ENCODE measurements around the gene OPTC. TPM values are rescaled to one million over a fixed set of nuclear protein-coding genes. Genes with fewer than 3 reads are reported as not detected.

Gene OPTC
- total RNA-seq, 2 experiments from 2014 or later = not detected

DNA sequence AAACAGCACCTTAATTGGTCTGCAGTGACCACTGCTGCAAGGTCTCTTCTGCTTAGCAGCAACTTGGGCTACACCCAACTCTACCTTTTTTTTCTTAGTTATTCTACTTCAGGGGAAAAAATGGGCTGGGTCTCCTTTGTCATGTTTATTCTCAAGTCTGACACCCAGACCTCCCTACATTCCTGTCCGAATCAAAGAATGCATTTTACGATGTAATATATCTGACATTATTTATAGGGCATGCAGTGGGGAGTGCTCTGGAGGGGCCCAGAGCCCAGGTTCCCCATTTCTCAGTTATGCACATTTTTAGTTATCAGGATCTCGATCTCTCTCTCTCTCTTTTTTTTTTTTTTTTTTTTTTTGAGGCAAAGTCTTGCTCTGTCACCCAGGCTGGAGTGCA lies 50.5 kb downstream of the OPTC start:
- POLR2A ChIA-PET = no interaction called here
- Mint-ChIP-seq H3K4me1 (no peaks in the 10 kb centered on the region), H3K36me3 (ENCODE audit: low read depth) (no peaks in the 10 kb centered on the region), H3K9me3 (ENCODE audit: low read depth) (no peaks in the 10 kb centered on the region), H3K27me3 (no peaks in the 10 kb centered on the region), H3K4me3 (no peak overlapping the region), H3K27ac (no peak overlapping the region)
- CTCF ChIA-PET = no interaction called here
- intact Hi-C loops (cut with DNase I, micrococcal nuclease) = no loop called here
- no peak for ATAC-seq
- no peak for DNase-seq

DNA sequence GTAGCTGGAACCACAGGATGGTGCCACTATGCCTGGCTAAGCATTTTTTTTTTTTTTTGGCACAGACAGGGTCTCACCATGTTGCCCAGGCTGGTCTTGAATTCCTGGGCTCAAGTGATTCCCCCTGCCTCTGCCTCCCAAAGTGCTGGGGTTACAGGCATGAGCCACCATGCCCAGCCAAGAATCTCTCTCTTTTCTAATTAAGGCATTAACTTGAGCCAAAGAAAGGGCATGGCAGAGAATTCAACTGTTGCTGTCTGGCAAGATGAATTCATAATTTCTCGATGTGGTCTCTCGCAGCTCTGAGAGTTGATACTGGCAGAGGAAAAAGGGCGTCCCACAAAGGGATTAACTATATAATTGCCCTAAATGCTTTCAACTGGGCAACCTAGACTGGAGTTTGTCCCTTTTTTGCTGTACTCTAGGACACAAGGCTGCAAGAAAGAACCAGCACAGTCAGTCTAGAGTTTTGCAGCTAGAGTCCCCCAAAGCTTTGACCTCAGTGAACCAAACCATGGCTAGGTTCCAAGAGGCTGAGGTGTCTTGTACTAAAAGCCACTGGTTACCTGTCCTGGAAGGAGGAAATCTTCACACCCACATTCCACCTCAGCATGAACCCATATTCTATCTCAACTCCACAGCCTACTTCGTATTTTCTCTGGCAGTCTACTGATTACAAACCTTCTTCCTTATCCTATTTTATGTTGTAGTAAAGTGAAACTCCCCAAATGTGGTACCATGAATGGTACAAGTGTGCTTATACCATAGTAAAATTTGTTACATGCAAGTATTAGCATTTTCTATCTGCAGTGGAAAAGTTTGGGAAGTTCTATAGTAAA lies 51.2 kb downstream of the OPTC start:
- no peaks in the 10 kb centered on the region for H3K4me1 Mint-ChIP-seq
- ChIA-PET CTCF (no interaction called here), POLR2A (no interaction called here)
- no peak overlapping the region for H3K4me3 Mint-ChIP-seq
- no peak for DNase-seq
- H3K27me3 Mint-ChIP-seq = no peaks in the 10 kb centered on the region
- intact Hi-C loops (cut with DNase I, micrococcal nuclease) = no loop called here
- no peaks in the 10 kb centered on the region for H3K36me3 Mint-ChIP-seq (ENCODE audit: low read depth)
- H3K9me3 Mint-ChIP-seq (ENCODE audit: low read depth) = no peaks in the 10 kb centered on the region
- ATAC-seq = no peak
- no peak overlapping the region for H3K27ac Mint-ChIP-seq

DNA sequence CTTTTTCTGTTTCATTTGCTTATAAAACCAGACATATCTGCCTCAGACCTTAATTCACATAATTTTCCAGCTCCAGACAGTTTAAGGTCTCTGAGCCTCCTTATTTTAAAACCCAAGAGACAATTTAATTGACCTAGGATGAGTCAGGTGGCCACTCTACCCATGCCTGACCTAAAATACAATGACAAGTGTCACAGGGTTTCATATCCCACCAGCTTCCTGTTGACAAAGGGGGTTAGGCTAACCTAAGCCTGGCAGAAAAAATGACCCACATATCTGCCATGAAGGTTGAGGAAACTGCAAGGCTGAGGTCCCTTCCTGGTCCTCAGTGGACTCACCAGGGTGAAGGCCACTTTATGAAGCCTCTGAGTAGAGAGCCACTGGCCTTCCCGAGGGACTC lies 52.3 kb downstream of the OPTC start:
- Mint-ChIP-seq H3K4me1 (no peaks in the 10 kb centered on the region), H3K9me3 (ENCODE audit: low read depth) (no peaks in the 10 kb centered on the region), H3K27ac (no peak overlapping the region), H3K27me3 (no peaks in the 10 kb centered on the region), H3K36me3 (ENCODE audit: low read depth) (no peaks in the 10 kb centered on the region), H3K4me3 (no peak overlapping the region)
- ATAC-seq = no peak
- ChIA-PET POLR2A (no interaction called here), CTCF (interaction anchor here (0.6 kb wide), 1 partner anchor 1062 kb away, joined by 3 read pairs; no protein-coding TSS in a partner anchor)
- intact Hi-C loops (cut with DNase I, micrococcal nuclease) = no loop called here
- no peak for DNase-seq

DNA sequence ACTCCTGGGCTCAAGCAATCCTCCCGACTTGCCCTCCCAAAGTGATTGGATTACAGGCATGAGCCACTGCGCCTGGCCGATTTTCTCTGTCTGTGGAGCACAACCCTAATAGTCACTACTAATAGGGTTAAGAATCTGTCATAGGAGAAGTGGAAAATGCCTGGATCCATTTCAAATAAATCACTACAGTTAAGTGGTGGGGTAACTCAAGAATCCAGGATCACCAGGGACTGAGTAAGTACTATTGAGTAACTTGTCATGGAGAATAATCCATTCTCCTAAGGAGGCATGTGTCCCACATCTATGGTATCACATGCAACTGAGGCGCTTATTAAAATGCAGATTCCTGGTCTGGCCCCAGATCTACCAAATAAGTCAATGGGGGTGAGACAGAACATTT lies 53.2 kb downstream of the OPTC start:
- no peaks in the 10 kb centered on the region for H3K4me1 Mint-ChIP-seq
- POLR2A ChIA-PET = no interaction called here
- no peak for DNase-seq
- no peak overlapping the region for H3K27ac Mint-ChIP-seq
- H3K9me3 Mint-ChIP-seq (ENCODE audit: low read depth) = no peaks in the 10 kb centered on the region
- no peak for ATAC-seq
- no peak overlapping the region for H3K4me3 Mint-ChIP-seq
- H3K36me3 Mint-ChIP-seq (ENCODE audit: low read depth) = no peaks in the 10 kb centered on the region
- CTCF ChIA-PET = no interaction called here
- intact Hi-C loops (cut with DNase I, micrococcal nuclease) = no loop called here
- no peaks in the 10 kb centered on the region for H3K27me3 Mint-ChIP-seq

DNA sequence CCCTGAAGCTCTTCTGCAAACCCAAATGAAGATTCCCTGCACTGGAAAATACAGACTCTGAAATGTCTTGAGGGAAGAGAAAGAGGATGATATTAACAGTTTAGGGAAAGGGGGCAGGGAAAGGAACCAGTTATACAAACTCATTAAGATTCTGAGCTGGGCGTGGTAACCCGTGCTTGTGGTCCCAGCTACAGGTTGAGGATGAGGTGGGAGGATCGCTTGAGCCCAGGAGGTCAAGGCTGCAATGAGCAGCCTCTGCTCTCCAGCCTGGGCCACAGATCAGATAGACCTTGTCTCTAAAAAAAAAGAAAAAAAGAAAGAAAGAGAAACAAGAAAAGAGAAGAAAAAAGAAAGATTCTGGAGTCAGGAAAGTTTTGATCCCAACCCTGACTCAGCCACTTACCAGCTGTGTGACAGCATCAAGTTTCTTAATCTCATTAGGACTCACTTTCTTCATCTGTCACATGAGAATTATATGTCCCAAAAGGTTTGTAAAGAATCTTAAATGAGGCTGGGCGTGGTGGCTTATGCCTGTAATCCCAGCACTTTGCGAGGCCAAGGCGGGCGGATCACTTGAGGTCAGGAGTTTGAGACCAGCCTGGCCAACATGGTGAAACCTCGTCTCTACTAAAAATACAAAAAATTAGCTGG lies 53.9 kb downstream of the OPTC start:
- H3K4me3 Mint-ChIP-seq = no peak overlapping the region
- ChIA-PET CTCF (no interaction called here), POLR2A (no interaction called here)
- H3K27ac Mint-ChIP-seq = no peak overlapping the region
- H3K36me3 Mint-ChIP-seq (ENCODE audit: low read depth) = no peaks in the 10 kb centered on the region
- no peaks in the 10 kb centered on the region for H3K4me1 Mint-ChIP-seq
- H3K9me3 Mint-ChIP-seq (ENCODE audit: low read depth) = no peaks in the 10 kb centered on the region
- DNase-seq = no peak
- no peak for ATAC-seq
- H3K27me3 Mint-ChIP-seq = no peaks in the 10 kb centered on the region
- intact Hi-C loops (cut with DNase I, micrococcal nuclease) = no loop called here

DNA sequence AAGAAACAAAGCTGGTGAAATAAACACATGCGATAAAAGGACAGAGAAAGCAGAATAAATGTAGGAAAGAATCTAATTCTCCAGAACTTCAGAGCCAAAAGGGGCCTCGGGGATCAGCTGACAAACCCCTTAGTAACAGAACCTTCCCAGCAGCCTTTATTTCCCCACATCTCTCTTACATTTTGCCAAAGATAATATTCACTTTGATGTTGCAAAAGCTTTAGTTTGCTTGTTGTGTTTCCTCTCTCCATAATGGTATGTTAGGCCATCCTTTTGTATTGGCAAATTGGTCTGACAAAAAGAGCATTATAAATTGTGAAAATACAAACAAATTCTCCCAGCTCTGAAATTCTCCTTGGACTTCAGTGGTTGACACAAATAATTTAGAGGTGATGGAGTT lies 54.9 kb downstream of the OPTC start:
- POLR2A ChIA-PET = no interaction called here
- DNase-seq (no peak), ATAC-seq (no peak)
- CTCF ChIA-PET = interaction anchor here (0.6 to 0.7 kb wide), 3 partner anchors 17 to 151 kb away, joined by 3 read pairs; no protein-coding TSS in a partner anchor
- no peak overlapping the region for H3K27ac Mint-ChIP-seq
- no peaks in the 10 kb centered on the region for H3K4me1 Mint-ChIP-seq
- no peaks in the 10 kb centered on the region for H3K9me3 Mint-ChIP-seq (ENCODE audit: low read depth)
- intact Hi-C loops (cut with DNase I, micrococcal nuclease) = no loop called here
- no peaks in the 10 kb centered on the region for H3K36me3 Mint-ChIP-seq (ENCODE audit: low read depth)
- no peak overlapping the region for H3K4me3 Mint-ChIP-seq
- no peaks in the 10 kb centered on the region for H3K27me3 Mint-ChIP-seq

DNA sequence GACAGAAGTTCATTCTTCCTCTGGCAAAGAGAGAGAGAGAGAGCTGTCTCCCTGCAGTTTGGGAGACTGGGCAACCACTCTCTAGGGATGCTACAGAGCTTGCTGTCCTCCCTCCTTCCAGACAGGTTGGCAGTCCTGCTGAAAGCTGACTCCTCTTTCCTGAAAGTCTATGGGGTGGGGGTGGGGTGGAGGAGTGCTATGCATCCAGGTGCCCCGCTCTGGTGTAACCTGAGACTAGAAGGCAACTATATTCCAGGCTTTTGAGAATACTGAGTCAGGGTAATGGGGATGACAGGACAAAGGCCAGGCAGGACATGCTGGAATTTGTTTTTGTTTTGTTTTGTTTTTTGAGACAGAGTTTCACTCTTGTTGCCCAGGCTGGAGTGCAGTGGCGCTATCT lies 55.4 kb downstream of the OPTC start:
- CTCF ChIA-PET = interaction anchor here (0.6 to 0.7 kb wide), 2 partner anchors 122 to 150 kb away, joined by 3 read pairs; no protein-coding TSS in a partner anchor
- Mint-ChIP-seq H3K4me1 (no peaks in the 10 kb centered on the region), H3K9me3 (ENCODE audit: low read depth) (no peaks in the 10 kb centered on the region), H3K27me3 (no peaks in the 10 kb centered on the region), H3K4me3 (no peak overlapping the region), H3K36me3 (ENCODE audit: low read depth) (no peaks in the 10 kb centered on the region), H3K27ac (no peak overlapping the region)
- DNase-seq (no peak), ATAC-seq (no peak)
- intact Hi-C loops (cut with DNase I, micrococcal nuclease) = no loop called here
- POLR2A ChIA-PET = no interaction called here

DNA sequence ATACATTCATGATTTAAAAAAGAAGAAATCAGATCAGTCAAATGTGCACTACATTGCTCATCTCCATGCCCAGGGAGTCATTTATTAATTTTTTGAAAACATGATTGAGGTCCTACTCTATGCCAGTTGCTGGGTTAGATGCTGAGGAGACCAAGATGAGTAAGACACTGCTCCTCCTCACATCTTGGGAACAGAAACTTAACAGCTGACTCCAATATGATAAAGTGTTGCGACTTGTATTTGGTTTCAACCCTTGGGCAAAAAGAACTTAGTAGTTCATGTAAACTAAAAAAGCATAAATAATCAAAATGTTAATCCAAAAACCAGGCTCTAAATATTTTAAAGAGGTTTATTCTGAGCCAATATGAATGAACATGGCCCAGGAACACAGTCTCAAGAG lies 56.9 kb downstream of the OPTC start:
- POLR2A ChIA-PET = no interaction called here
- no peaks in the 10 kb centered on the region for H3K27me3 Mint-ChIP-seq
- CTCF ChIA-PET = no interaction called here
- no peak for DNase-seq
- H3K9me3 Mint-ChIP-seq (ENCODE audit: low read depth) = no peaks in the 10 kb centered on the region
- no peak for ATAC-seq
- no peaks in the 10 kb centered on the region for H3K4me1 Mint-ChIP-seq
- no peaks in the 10 kb centered on the region for H3K36me3 Mint-ChIP-seq (ENCODE audit: low read depth)
- H3K4me3 Mint-ChIP-seq = no peak overlapping the region
- H3K27ac Mint-ChIP-seq = no peak overlapping the region
- intact Hi-C loops (cut with DNase I, micrococcal nuclease) = no loop called here

DNA sequence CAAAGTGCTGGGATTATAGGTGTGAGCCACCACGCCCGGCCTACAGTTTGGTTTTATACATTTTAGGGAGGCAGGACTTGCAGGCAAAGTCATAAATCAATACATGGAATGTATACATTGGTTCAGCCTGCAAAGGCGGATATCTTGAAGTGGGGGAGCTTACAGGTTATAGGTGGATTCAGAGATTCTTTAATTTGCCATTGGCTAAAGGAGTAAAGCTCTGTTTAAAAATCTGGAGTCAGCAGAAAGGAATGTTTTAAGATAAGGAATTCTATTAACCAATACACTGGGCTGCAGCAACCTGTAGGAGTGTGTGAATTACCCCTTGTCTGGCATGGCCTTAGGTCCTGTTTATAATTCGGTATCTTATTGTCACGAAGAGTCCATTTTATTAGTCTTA lies 57.6 kb downstream of the OPTC start:
- Mint-ChIP-seq H3K9me3 (ENCODE audit: low read depth) (no peaks in the 10 kb centered on the region), H3K36me3 (ENCODE audit: low read depth) (no peaks in the 10 kb centered on the region), H3K4me1 (no peaks in the 10 kb centered on the region), H3K27ac (no peak overlapping the region), H3K4me3 (no peak overlapping the region), H3K27me3 (no peaks in the 10 kb centered on the region)
- intact Hi-C loops (cut with DNase I, micrococcal nuclease) = no loop called here
- ATAC-seq (no peak), DNase-seq (no peak)
- ChIA-PET POLR2A (no interaction called here), CTCF (no interaction called here)

DNA sequence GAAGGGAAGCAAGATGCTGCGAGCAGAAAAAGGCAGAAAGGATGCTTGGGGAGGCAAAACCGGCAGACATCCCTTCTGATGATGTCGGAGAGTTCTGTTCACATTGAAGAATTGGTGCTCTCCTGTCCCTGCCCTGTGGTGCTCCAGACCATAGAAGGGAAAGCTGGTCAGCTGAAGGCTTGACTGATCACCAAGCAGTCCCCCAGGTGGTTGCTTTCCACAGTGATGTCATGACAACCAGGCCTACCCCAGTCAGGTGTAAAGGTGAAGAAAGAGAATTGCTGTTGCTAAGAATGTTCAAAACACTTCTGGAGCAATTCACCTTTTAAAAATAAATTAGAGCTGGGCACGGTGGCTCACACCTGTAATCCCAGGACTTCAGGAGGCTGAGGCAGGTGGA lies 59.5 kb downstream of the OPTC start:
- ATAC-seq (no peak), DNase-seq (no peak)
- intact Hi-C loops (cut with DNase I, micrococcal nuclease) = no loop called here
- H3K36me3 Mint-ChIP-seq (ENCODE audit: low read depth) = no peaks in the 10 kb centered on the region
- no peak overlapping the region for H3K27ac Mint-ChIP-seq
- ChIA-PET CTCF (interaction anchor here (0.5 to 1.3 kb wide), 3 partner anchors 49 to 706 kb away, joined by 3 read pairs; no protein-coding TSS in a partner anchor), POLR2A (no interaction called here)
- no peaks in the 10 kb centered on the region for H3K9me3 Mint-ChIP-seq (ENCODE audit: low read depth)
- H3K27me3 Mint-ChIP-seq = no peaks in the 10 kb centered on the region
- no peaks in the 10 kb centered on the region for H3K4me1 Mint-ChIP-seq
- H3K4me3 Mint-ChIP-seq = no peak overlapping the region

DNA sequence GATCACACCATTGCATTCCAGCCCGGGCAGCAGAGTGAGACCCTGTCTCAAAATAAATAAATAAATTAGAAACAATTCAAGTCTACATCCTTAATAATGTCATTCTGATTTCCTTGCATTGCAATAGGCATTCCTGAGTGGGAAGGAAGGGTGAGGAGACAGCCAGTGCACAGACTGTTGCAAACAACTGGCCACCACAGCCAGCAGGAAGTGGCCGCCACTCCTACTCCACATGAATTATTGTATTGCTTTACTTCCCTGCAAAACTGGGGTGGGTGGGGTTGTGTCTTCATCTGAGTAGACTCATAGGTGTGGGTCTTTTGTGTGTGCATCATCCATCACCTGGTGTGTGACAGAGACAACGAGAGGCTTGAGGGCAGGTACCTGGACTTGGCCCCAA lies 60.1 kb downstream of the OPTC start:
- ChIA-PET POLR2A (no interaction called here), CTCF (interaction anchor here (0.6 to 1.3 kb wide), 2 partner anchors 50 to 115 kb away, joined by 3 read pairs; no protein-coding TSS in a partner anchor)
- intact Hi-C loops (cut with DNase I, micrococcal nuclease) = no loop called here
- no peaks in the 10 kb centered on the region for H3K4me1 Mint-ChIP-seq
- no peak overlapping the region for H3K4me3 Mint-ChIP-seq
- H3K27me3 Mint-ChIP-seq = no peaks in the 10 kb centered on the region
- H3K9me3 Mint-ChIP-seq (ENCODE audit: low read depth) = no peaks in the 10 kb centered on the region
- H3K27ac Mint-ChIP-seq = no peak overlapping the region
- no peak for DNase-seq
- no peak for ATAC-seq
- H3K36me3 Mint-ChIP-seq (ENCODE audit: low read depth) = no peaks in the 10 kb centered on the region

DNA sequence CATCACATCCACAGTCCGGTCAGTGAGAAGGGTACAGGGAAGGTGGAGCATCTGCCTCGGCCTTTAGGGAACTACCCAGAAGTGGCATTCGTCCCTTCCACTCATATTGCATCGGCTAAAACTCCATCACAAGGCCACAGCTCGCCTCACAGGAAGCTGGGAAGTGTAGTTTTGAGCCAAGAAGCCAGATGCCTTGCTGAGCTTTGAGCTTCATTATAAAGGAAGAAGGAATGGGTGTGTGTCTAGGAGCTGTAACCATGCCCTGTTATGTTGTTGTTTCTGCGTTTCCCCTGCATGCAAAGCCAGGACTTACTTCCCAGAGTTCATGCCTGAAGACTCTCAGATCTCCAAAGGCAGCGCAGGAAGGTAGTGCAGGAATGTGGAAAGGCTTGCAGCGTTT lies 61.1 kb downstream of the OPTC start:
- no peak for DNase-seq
- H3K27me3 Mint-ChIP-seq = no peaks in the 10 kb centered on the region
- CTCF ChIA-PET = interaction anchor here (0.6 to 1.2 kb wide), 2 partner anchors 51 to 177 kb away, joined by 3 to 5 read pairs; no protein-coding TSS in a partner anchor
- H3K27ac Mint-ChIP-seq = no peak overlapping the region
- POLR2A ChIA-PET = no interaction called here
- H3K4me3 Mint-ChIP-seq = no peak overlapping the region
- H3K4me1 Mint-ChIP-seq = no peaks in the 10 kb centered on the region
- no peaks in the 10 kb centered on the region for H3K36me3 Mint-ChIP-seq (ENCODE audit: low read depth)
- ATAC-seq = no peak
- intact Hi-C loops (cut with DNase I, micrococcal nuclease) = no loop called here
- H3K9me3 Mint-ChIP-seq (ENCODE audit: low read depth) = no peaks in the 10 kb centered on the region
